ENCODE results near the gene ATP8A2.

DNA sequence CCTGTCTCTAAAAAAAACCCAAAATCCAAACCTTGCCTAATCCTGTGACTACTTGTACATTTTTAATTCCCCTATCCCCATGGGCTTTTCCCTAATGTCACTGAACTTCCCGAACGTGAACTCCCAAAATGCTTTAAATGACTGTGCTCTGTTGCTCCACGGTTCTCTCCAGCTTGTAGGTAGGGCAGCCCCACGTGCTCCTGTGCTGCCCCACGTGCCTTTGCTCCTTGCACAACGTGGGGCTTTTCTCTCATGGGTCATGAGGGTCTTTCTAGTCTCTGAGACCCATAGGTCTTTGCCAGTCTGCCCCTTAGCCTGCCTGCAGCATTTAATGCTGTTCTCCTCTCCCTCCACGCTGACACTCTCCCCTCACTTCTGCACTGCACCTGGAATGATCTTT lies 558.0 kb downstream of the ATP8A2 start:
- TF ChIP-seq, protein P1, sequence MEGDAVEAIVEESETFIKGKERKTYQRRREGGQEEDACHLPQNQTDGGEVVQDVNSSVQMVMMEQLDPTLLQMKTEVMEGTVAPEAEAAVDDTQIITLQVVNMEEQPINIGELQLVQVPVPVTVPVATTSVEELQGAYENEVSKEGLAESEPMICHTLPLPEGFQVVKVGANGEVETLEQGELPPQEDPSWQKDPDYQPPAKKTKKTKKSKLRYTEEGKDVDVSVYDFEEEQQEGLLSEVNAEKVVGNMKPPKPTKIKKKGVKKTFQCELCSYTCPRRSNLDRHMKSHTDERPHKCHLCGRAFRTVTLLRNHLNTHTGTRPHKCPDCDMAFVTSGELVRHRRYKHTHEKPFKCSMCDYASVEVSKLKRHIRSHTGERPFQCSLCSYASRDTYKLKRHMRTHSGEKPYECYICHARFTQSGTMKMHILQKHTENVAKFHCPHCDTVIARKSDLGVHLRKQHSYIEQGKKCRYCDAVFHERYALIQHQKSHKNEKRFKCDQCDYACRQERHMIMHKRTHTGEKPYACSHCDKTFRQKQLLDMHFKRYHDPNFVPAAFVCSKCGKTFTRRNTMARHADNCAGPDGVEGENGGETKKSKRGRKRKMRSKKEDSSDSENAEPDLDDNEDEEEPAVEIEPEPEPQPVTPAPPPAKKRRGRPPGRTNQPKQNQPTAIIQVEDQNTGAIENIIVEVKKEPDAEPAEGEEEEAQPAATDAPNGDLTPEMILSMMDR (IDR thresholded peaks at IDR 0.05; ENCODE audit: low read depth, low read length, missing input control): no peak
- TF ChIP-seq TAF1 (conservative IDR thresholded peaks at IDR 0.05) (no peak), JUND (IDR thresholded peaks at IDR 0.05) (no peak), GABPA (IDR thresholded peaks at IDR 0.05 in 1 of 2, conservative IDR thresholded peaks at IDR 0.05 in 1 of 2) (no peak), SP1 (IDR thresholded peaks at IDR 0.05) (no peak), EGR1 (IDR thresholded peaks at IDR 0.05; ENCODE audit: low read depth in 2 of 2) (no peak)
- TF ChIP-seq, protein P2, sequence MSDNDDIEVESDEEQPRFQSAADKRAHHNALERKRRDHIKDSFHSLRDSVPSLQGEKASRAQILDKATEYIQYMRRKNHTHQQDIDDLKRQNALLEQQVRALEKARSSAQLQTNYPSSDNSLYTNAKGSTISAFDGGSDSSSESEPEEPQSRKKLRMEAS (IDR thresholded peaks at IDR 0.05): no peak

Data from liver (tissue), 3 donors.